Hematopoietic multipotent progenitor cell treated with erythropoietin and hydrocortisone succinate and interleukin-3 and kit ligand, for 4 days (in vitro differentiated cells): ENCODE results near the gene CACNA1G.

Experiments used
- DNase-seq: peaks from one replicate; pipeline ENCODE4 v3.0.0-alpha.2; 2015

The CACNA1G gene

GRCh38 chr17:50534222-50534978 is 26.1 kb upstream of the CACNA1G start:
- DNase-seq: peak; percentile 70

GRCh38 chr17:50534979-50535326 is 25.6 kb upstream of the CACNA1G start:
- no peak for DNase-seq

- no peak for DNase-seq
These were observed 25.1 kb upstream of the CACNA1G start for GRCh38 chr17:50535407-50535806.

GRCh38 chr17:50536683-50537646 is 23.6 kb upstream of the CACNA1G start:
- no peak for DNase-seq

- DNase-seq: no peak
These were observed 22.6 kb upstream of the CACNA1G start for GRCh38 chr17:50537721-50538548.

GRCh38 chr17:50538549-50539410 is 21.7 kb upstream of the CACNA1G start:
- DNase-seq: no peak

- DNase-seq: no peak
These were observed 20.6 kb upstream of the CACNA1G start for GRCh38 chr17:50539762-50540559.

- no peak for DNase-seq
These were observed 19.7 kb upstream of the CACNA1G start for GRCh38 chr17:50540560-50541401.

- DNase-seq: no peak
These were observed 19.2 kb upstream of the CACNA1G start for GRCh38 chr17:50541402-50541715.

GRCh38 chr17:50541716-50542688 is 18.5 kb upstream of the CACNA1G start:
- peak; percentile 88 for DNase-seq

- DNase-seq: no peak
These were observed 17.4 kb upstream of the CACNA1G start for GRCh38 chr17:50542795-50543774.

- no peak for DNase-seq
These were observed 16.0 kb upstream of the CACNA1G start for GRCh38 chr17:50544516-50544915.

- no peak for DNase-seq
These were observed 15.2 kb upstream of the CACNA1G start for GRCh38 chr17:50545311-50545710.

GRCh38 chr17:50546701-50547034 is 13.8 kb upstream of the CACNA1G start:
- DNase-seq: no peak

GRCh38 chr17:50547035-50547735 is 13.3 kb upstream of the CACNA1G start, which contains the start of gene SPATA20:
TSS of gene SPATA20 (plus strand) at chr17:50547174. CDS start at chr17:50547209, 35 bp downstream.
- peak; percentile 97 for DNase-seq

GRCh38 chr17:50547736-50548083 is 12.8 kb upstream of the CACNA1G start:
- DNase-seq: peak; percentile 54

GRCh38 chr17:50548831-50549230 is 11.7 kb upstream of the CACNA1G start:
- DNase-seq: no peak
